Hair follicular keratinocyte (primary cell): Measurements from ENCODE around the gene HRG. TPM values are rescaled to one million over a fixed set of nuclear protein-coding genes. Genes with fewer than 3 reads are reported as not detected.

Experiments
- total RNA-seq: library from RNA; depleted of rRNA; stranded (reverse); fragments of >200 nt; gene quantifications from 2 replicates; pipeline ENCODE4 v1.2.3, GENCODE V29; 2015

The HRG gene, protein sequence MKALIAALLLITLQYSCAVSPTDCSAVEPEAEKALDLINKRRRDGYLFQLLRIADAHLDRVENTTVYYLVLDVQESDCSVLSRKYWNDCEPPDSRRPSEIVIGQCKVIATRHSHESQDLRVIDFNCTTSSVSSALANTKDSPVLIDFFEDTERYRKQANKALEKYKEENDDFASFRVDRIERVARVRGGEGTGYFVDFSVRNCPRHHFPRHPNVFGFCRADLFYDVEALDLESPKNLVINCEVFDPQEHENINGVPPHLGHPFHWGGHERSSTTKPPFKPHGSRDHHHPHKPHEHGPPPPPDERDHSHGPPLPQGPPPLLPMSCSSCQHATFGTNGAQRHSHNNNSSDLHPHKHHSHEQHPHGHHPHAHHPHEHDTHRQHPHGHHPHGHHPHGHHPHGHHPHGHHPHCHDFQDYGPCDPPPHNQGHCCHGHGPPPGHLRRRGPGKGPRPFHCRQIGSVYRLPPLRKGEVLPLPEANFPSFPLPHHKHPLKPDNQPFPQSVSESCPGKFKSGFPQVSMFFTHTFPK
- 0.11 TPM in 1 of 2 replicates, not detected in the other for total RNA-seq

DNA sequence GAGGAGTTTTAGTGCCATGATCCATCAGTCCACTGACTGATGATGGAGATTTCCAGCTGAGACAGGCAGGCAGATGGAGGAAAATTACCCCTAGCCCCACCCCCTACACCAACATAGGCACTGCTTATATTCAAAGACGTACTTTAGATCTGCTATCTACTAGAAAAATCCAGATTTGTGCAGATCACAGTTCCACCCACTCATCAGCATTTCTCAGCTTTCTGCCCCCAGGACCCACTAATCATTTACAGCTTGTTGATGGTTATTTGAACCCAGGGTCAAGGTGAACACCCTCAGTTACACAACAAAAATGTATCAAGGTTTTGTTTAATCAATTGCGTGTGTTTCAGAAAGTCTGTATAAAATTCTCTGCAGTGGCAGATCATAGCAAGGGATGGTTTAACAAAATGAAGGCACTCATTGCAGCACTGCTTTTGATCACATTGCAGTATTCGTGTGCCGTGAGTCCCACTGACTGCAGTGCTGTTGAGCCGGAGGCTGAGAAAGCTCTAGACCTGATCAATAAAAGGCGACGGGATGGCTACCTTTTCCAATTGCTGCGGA is at the start of gene HRG:
Gene HRG, plus strand, starts transcription at position 390 of the 564 bp plus-strand sequence. Its CDS starts 18 bp downstream, at position 408.

DNA sequence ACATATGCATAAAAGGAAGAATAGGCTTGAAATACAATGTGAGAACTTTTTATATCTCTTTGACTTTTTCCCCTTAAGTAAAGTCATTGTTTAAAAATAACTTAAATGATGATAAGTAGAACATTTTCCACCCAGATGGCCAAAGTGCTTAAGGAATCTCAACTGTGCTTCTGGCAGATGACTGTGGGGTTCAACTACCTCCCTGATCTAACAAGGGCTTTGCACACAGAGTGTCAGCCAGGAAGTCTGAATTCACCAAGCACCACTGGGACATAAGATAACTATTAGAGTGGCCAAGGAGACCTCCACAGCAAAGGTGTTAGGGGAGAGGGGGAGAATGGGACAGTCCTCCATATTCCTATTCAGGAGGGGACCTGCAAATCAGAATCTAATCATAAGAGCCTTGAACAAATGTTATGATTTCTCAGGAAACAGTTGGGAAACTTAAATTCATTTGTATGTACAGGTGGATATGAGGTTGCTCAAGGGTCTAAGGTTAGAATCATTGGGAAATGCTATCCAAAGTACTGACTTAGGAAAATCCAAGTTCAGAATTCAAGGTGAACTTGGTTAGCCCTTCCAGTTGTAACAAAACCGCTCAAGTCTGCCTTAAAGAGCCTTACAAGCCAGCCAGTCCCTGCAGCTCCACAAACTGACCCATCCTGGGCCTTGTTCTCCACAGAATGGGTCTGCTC is 25.9 kb upstream of the HRG start, which contains the start of gene FETUB:
Gene FETUB, plus strand, starts transcription at position 622 of the 695 bp plus-strand sequence. Its CDS starts 62 bp downstream, at position 684.

GRCh38 chr3:186717039-186717457 is 51.2 kb downstream of the HRG start, which contains the start of gene KNG1:
KNG1 (plus strand) TSS chr3:186717359; CDS start chr3:186717543, 184 bp downstream.

Other genes with a start within 250 kb of the HRG start
- gene CRYGS, start 121.6 kb upstream of the HRG start, total RNA-seq = 0.23 and 0.84 TPM in 2 replicates
- gene TBCCD1, start 98.7 kb upstream of the HRG start, total RNA-seq = 10.6 and 12.3 TPM in 2 replicates
- gene DNAJB11, start 95.3 kb upstream of the HRG start, total RNA-seq = 64.6 and 130 TPM in 2 replicates
- gene AHSG, start 53.0 kb upstream of the HRG start, total RNA-seq = 0.47 TPM in 1 of 2 replicates, not detected in the other
- not detected in 2 replicates for gene FETUB, start 25.6 kb upstream of the HRG start, total RNA-seq
- gene KNG1, start 51.3 kb downstream of the HRG start, total RNA-seq = not detected in 2 replicates
- gene EIF4A2, start 117.6 kb downstream of the HRG start, total RNA-seq = 175 and 285 TPM in 2 replicates
- 37.5 and 73.3 TPM in 2 replicates for gene RFC4, start 140.5 kb downstream of the HRG start, total RNA-seq
- not detected in 2 replicates for gene ADIPOQ, start 176.7 kb downstream of the HRG start, total RNA-seq